Cardiac muscle cell (in vitro differentiated cells and primary cell): Measurements from ENCODE around the gene PCF11. TPM values are rescaled to one million over a fixed set of nuclear protein-coding genes. Genes with fewer than 3 reads are reported as not detected.

Experiments
- DNase-seq, 2 donors: peaks; one replicate each; pipeline versions ENCODE4 v3.0.0 to v3.0.0-alpha.2; 2010 to 2017; ENCODE audit warnings: low read depth in 1 of 2, low spot score in 1 of 2
- H3K27ac ChIP-seq: fragments of 200-600 bp; sonication (generic); 2 replicates; pipeline ENCODE4 v1.5.1; 2016
- H3K27me3 ChIP-seq: fragments of 200-600 bp; sonication (generic); 2 replicates; pipeline ENCODE4 v1.6.0; 2016; ENCODE audit warnings: control low read depth
- H3K36me3 ChIP-seq: fragments of 200-600 bp; sonication (generic); 2 replicates; pipeline ENCODE4 v1.5.1; 2016; ENCODE audit warnings: control low read depth
- H3K4me1 ChIP-seq: fragments of 200-600 bp; sonication (generic); 2 replicates; pipeline ENCODE4 v1.8.1; 2017; ENCODE audit warnings: low read depth, mild to moderate bottlenecking, mixed run types
- H3K4me3 ChIP-seq: fragments of 200-600 bp; sonication (generic); 2 replicates; pipeline ENCODE4 v1.5.1; 2016; ENCODE audit warnings: mild to moderate bottlenecking
- H3K9me3 ChIP-seq: fragments of 200-600 bp; sonication (generic); 2 replicates; pipeline ENCODE4 v1.5.1; 2017; ENCODE audit warnings: low read depth, mild to moderate bottlenecking, control low read depth
- CTCF ChIP-seq: IDR thresholded peaks from 2 replicates; pipeline ENCODE4 v1.5.1; 2012; ENCODE audit warnings: low read depth, mild to moderate bottlenecking, low read length
- polyA plus RNA-seq: library from polyadenylated mRNA; unstranded; fragments of >200 nt; fragmentation: Nextera tagmentation; extraction: Ambion mirVana; gene quantifications from 2 replicates; pipeline ENCODE4 v1.2.1, GENCODE V29; 2016
- total RNA-seq: library from RNA; depleted of rRNA; stranded (reverse); fragments of >200 nt; gene quantifications from 2 replicates; pipeline ENCODE4 v1.2.3, GENCODE V29; 2016

Gene PCF11
- total and polyA plus RNA-seq, 2 experiments from 2014 or later = 14.5 to 204 TPM

- peaks cover 15% of the 10 kb centered on the region for H3K36me3 ChIP-seq
- H3K9me3 ChIP-seq = no peaks in the 10 kb centered on the region
- peak overlapping the region; percentile 32 for H3K27ac ChIP-seq
- no peak for TF ChIP-seq CTCF
- DNase-seq = peak in 1 of 2 donors; percentile 55
- H3K4me3 ChIP-seq = peak overlapping the region; percentile 68
- peaks cover 22% of the 10 kb centered on the region for H3K4me1 ChIP-seq
- H3K27me3 ChIP-seq = no peaks in the 10 kb centered on the region
These were observed 3.3 kb downstream of the PCF11 start for GRCh38 chr11:83159902-83160865.

- no peaks in the 10 kb centered on the region for H3K9me3 ChIP-seq
- H3K27me3 ChIP-seq = no peaks in the 10 kb centered on the region
- H3K36me3 ChIP-seq = peaks cover 30% of the 10 kb centered on the region
- no peak for TF ChIP-seq CTCF
- no peak overlapping the region for H3K4me3 ChIP-seq
- H3K27ac ChIP-seq = no peak overlapping the region
- H3K4me1 ChIP-seq = peaks cover 22% of the 10 kb centered on the region
- no peak for DNase-seq
These were observed 4.8 kb downstream of the PCF11 start for GRCh38 chr11:83161610-83162199.

GRCh38 chr11:83162377-83162776 is 5.4 kb downstream of the PCF11 start:
- TF ChIP-seq CTCF = no peak
- Histone ChIP-seq H3K4me1 (peaks cover 22% of the 10 kb centered on the region), H3K9me3 (no peaks in the 10 kb centered on the region), H3K36me3 (peaks cover 36% of the 10 kb centered on the region), H3K27ac (no peak overlapping the region), H3K27me3 (no peaks in the 10 kb centered on the region), H3K4me3 (no peak overlapping the region)
- peak in 1 of 2 donors; percentile 25 for DNase-seq

GRCh38 chr11:83166193-83166866 is 9.4 kb downstream of the PCF11 start:
- TF ChIP-seq CTCF = no peak
- Histone ChIP-seq H3K4me1 (peaks cover 18% of the 10 kb centered on the region), H3K4me3 (no peak overlapping the region), H3K27ac (no peak overlapping the region), H3K36me3 (peaks cover 60% of the 10 kb centered on the region), H3K27me3 (no peaks in the 10 kb centered on the region), H3K9me3 (no peaks in the 10 kb centered on the region)
- DNase-seq = no peak

- Histone ChIP-seq H3K27ac (no peak overlapping the region), H3K36me3 (peaks cover 77% of the 10 kb centered on the region), H3K9me3 (no peaks in the 10 kb centered on the region), H3K4me1 (peaks cover 19% of the 10 kb centered on the region), H3K4me3 (no peak overlapping the region), H3K27me3 (no peaks in the 10 kb centered on the region)
- no peak for DNase-seq
- TF ChIP-seq CTCF = no peak
These were observed 11.8 kb downstream of the PCF11 start for GRCh38 chr11:83168756-83169155.
